Upper lobe of left lung (tissue), 6 donors: Measurements from ENCODE around the gene MYO16. TPM values are rescaled to one million over a fixed set of nuclear protein-coding genes. Genes with fewer than 3 reads are reported as not detected.

Experiments used
- ATAC-seq, 2 donors: fragments of 200-7000 bp; cut with Tn5 transposase; one replicate each; pipeline ENCODE4 v1.9.1; 2022; ENCODE audit warnings: mild to moderate bottlenecking in 2 of 2, moderate library complexity in 2 of 2; ENCODE audit not compliant: low FRiP score in 2 of 2
- DNase-seq, 2 donors: peaks; one replicate each; pipeline ENCODE4 v3.0.0-alpha.2; 2019 to 2020
- H3K27ac ChIP-seq, 4 donors: fragments of 200-600 bp; sonication (generic); one replicate each; pipeline ENCODE4 v1.5.1; 2016 to 2019
- H3K27me3 ChIP-seq, 4 donors: fragments of 200-600 bp; sonication (generic); one replicate each; pipeline ENCODE4 v1.5.1; 2017 to 2019
- H3K36me3 ChIP-seq, 4 donors: fragments of 200-600 bp; sonication (generic); one replicate each; pipeline ENCODE4 v1.5.1; 2016 to 2019
- H3K4me1 ChIP-seq, 4 donors: fragments of 200-600 bp; sonication (generic); one replicate each; pipeline ENCODE4 v1.5.1; 2018 to 2019
- H3K4me3 ChIP-seq, 4 donors: fragments of 200-600 bp; sonication (generic); one replicate each; pipeline ENCODE4 v1.5.1; 2017 to 2019; ENCODE audit warnings: mild to moderate bottlenecking in 2 of 4, moderate library complexity in 1 of 4
- H3K9me3 ChIP-seq, 4 donors: fragments of 200-600 bp; sonication (generic); one replicate each; pipeline ENCODE4 v1.5.1; 2018 to 2019
- CTCF ChIP-seq, 6 experiments: fragments of 450-650 bp in 4 of 6; fragments of 200-600 bp in 2 of 6; sonication (generic) in 2 of 6; IDR thresholded peaks; one replicate each; pipeline ENCODE4 v1.5.1; 2016 to 2019; ENCODE audit warnings: antibody characterized with exemption in 6 of 6
- EP300 ChIP-seq, 4 donors: sonication (generic); formaldehyde crosslinking; IDR thresholded peaks; one replicate each; pipeline ENCODE4 v1.5.1; 2017; ENCODE audit warnings: antibody characterized with exemption in 4 of 4, control low read depth in 2 of 4
- POLR2A ChIP-seq, 4 donors: fragments of 450-650 bp; IDR thresholded peaks; one replicate each; pipeline ENCODE4 v1.5.1; 2016 to 2017; ENCODE audit warnings: antibody characterized with exemption in 4 of 4, mild to moderate bottlenecking in 2 of 4
- POLR2AphosphoS5 ChIP-seq, 2 donors: sonication (generic); formaldehyde crosslinking; IDR thresholded peaks; one replicate each; pipeline ENCODE4 v1.5.1; 2017; ENCODE audit warnings: antibody characterized with exemption in 2 of 2
- WGBS, 2 donors: methylation state at CpG; one replicate each; pipeline ENCODE4 v1.1.5; 2017 to 2018; 5-methylcytosine and 5-hydroxymethylcytosine counted together
- total RNA-seq, 6 donors: library from RNA; depleted of rRNA in 4 of 6; stranded (reverse); fragments of >200 nt in 4 of 6; gene quantifications; one replicate each; pipeline versions ENCODE4 v1.1.0 to v1.2.1, GENCODE V29; 2016 to 2021
- donor health status: DM: no; HTN: no; CAD: no; lungs with moderate emphysema.
- donor health status: DM: no; HTN: yes; CAD: no; lungs with severe emphysema.

MYO16 gene
- total RNA-seq, 6 donors from 2014 or later, result under 0.01 to 0.55 (median 0.20) TPM; not detected in 1

DNA sequence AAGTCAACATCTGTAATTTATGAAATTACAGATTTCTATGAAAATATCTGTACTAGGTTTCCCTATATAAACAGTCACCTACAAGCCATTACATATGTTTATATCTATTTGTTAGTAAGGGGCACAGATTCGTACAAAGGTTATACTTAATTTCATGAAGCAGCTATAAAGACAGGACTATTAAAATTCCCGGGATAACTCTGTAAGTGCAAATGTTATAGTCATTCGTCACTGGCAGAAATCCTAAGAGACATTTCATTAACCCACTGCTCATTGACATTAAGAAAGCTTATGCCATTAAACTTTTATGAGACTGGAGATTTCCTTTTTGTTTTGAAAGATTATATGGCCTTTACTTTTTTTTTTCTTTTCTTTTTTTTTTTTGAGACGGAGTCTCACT, 122.9 kb downstream of the MYO16 start:
- DNase-seq, result no peak
- TF ChIP-seq POLR2A (IDR thresholded peaks at IDR 0.05) (no peak), POLR2AphosphoS5 (IDR thresholded peaks at IDR 0.05) (no peak), CTCF (IDR thresholded peaks at IDR 0.05) (no peak), EP300 (IDR thresholded peaks at IDR 0.05) (no peak)
- ATAC-seq, result no peak
- no peaks in the 10 kb centered on the region for H3K36me3 ChIP-seq
- no peak overlapping the region for H3K27ac ChIP-seq
- no peak overlapping the region for H3K4me3 ChIP-seq
- H3K27me3 ChIP-seq, result no peaks in the 10 kb centered on the region
- no peaks in the 10 kb centered on the region for H3K4me1 ChIP-seq
- H3K9me3 ChIP-seq, result no peaks in the 10 kb centered on the region
- WGBS, 2 donors, result 65 to 74% methylated on average over 4 of the region's 4 CpGs

- TF ChIP-seq POLR2AphosphoS5 (IDR thresholded peaks at IDR 0.05) (no peak), CTCF (IDR thresholded peaks at IDR 0.05) (no peak), POLR2A (IDR thresholded peaks at IDR 0.05) (no peak), EP300 (IDR thresholded peaks at IDR 0.05) (no peak)
- no peaks in the 10 kb centered on the region for H3K36me3 ChIP-seq
- H3K4me1 ChIP-seq, result no peaks in the 10 kb centered on the region
- no peaks in the 10 kb centered on the region for H3K9me3 ChIP-seq
- H3K27me3 ChIP-seq, result no peaks in the 10 kb centered on the region
- DNase-seq (no peak), ATAC-seq (no peak)
- no peak overlapping the region for H3K27ac ChIP-seq
- no peak overlapping the region for H3K4me3 ChIP-seq
Measured at GRCh38 chr13:108755083-108755482, 125.7 kb downstream of the MYO16 start.

GRCh38 chr13:108760129-108760528, 130.7 kb downstream of the MYO16 start:
- TF ChIP-seq EP300 (IDR thresholded peaks at IDR 0.05) (no peak), CTCF (IDR thresholded peaks at IDR 0.05) (no peak), POLR2AphosphoS5 (IDR thresholded peaks at IDR 0.05) (no peak), POLR2A (IDR thresholded peaks at IDR 0.05) (no peak)
- WGBS, 2 donors, result 67 to 100% methylated on average over 1 of the region's 1 CpG
- H3K4me3 ChIP-seq, result no peak overlapping the region
- ATAC-seq (no peak), DNase-seq (no peak)
- no peaks in the 10 kb centered on the region for H3K36me3 ChIP-seq
- H3K9me3 ChIP-seq, result no peaks in the 10 kb centered on the region
- no peak overlapping the region for H3K27ac ChIP-seq
- H3K4me1 ChIP-seq, result no peaks in the 10 kb centered on the region
- no peaks in the 10 kb centered on the region for H3K27me3 ChIP-seq

- Histone ChIP-seq H3K4me1 (no peaks in the 10 kb centered on the region), H3K27me3 (no peaks in the 10 kb centered on the region), H3K9me3 (no peaks in the 10 kb centered on the region), H3K4me3 (no peak overlapping the region), H3K27ac (no peak overlapping the region), H3K36me3 (no peaks in the 10 kb centered on the region)
- WGBS, 2 donors, result 41 to 42% methylated on average over 3 of the region's 3 CpGs
- TF ChIP-seq POLR2A (IDR thresholded peaks at IDR 0.05) (no peak), CTCF (IDR thresholded peaks at IDR 0.05) (no peak), POLR2AphosphoS5 (IDR thresholded peaks at IDR 0.05) (no peak), EP300 (IDR thresholded peaks at IDR 0.05) (no peak)
- ATAC-seq (no peak), DNase-seq (no peak)
Measured at GRCh38 chr13:108760541-108760940, 131.1 kb downstream of the MYO16 start.

DNA sequence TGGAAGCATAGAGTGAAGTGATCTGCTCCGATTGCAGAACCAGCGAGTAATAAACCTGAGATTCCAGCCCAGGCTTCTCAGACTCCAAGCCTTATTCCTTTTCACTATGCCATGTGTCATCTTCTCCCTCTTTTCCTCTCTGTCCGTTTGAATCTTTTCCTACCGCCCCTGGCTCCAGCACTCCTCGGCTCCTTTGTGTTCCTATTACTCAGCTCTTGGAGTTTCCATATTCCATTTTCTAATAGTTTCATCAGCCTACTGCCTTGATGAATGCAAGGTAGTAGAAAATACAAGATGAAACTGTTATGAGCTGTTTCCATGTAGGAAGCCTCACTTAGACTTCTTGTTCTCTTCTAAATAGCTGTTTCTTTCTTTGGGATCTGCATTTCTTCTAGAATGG, 138.6 kb downstream of the MYO16 start:
- 74 to 81% methylated on average over 5 of the region's 5 CpGs for WGBS, 2 donors
- Histone ChIP-seq H3K27ac (no peak overlapping the region), H3K4me1 (no peaks in the 10 kb centered on the region), H3K27me3 (no peaks in the 10 kb centered on the region), H3K36me3 (no peaks in the 10 kb centered on the region), H3K4me3 (no peak overlapping the region), H3K9me3 (no peaks in the 10 kb centered on the region)
- TF ChIP-seq EP300 (IDR thresholded peaks at IDR 0.05) (no peak), POLR2AphosphoS5 (IDR thresholded peaks at IDR 0.05) (no peak), CTCF (IDR thresholded peaks at IDR 0.05) (no peak), POLR2A (IDR thresholded peaks at IDR 0.05) (no peak)
- ATAC-seq, result no peak
- no peak for DNase-seq
